ENCODE results near the gene DMPK. TPM values are rescaled to one million over a fixed set of nuclear protein-coding genes. Genes with fewer than 3 reads are reported as not detected.

DMPK gene
- total RNA-seq, 3 donors from 2014 or later, result 16.0 to 25.6 (median 24.5) TPM

DNA sequence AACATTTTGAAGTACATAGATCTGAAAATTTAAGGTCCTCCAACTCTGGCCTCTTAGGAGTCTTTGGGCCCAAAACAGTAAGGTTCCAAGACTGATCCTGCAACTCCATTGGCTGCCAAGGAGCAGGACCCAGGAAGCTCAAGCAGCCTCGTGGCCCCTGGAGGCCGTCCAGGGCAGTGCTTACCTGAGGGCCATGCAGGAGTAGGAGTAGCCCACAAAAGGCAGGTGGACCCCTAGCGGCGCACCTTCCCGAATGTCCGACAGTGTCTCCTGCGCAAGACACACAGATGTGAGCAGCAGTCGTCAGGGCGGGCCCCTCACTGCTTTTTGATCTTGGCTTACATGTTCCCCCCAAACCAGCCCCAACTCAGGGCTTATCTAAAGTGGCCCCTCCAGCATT is 7.5 kb downstream of the DMPK start:
- Histone ChIP-seq H3K36me3 (peaks cover 6% of the 10 kb centered on the region), H3K4me1 (no peaks in the 10 kb centered on the region), H3K4me3 (no peak overlapping the region), H3K9me3 (no peaks in the 10 kb centered on the region), H3K27me3 (no peaks in the 10 kb centered on the region), H3K27ac (no peak overlapping the region)
- no peak for DNase-seq (ENCODE audit: low spot score in 2 of 2)
- intact Hi-C loops (cut with DNase I; ENCODE audit: low total_unique reads), result no loop called here
- TF ChIP-seq, protein P1, sequence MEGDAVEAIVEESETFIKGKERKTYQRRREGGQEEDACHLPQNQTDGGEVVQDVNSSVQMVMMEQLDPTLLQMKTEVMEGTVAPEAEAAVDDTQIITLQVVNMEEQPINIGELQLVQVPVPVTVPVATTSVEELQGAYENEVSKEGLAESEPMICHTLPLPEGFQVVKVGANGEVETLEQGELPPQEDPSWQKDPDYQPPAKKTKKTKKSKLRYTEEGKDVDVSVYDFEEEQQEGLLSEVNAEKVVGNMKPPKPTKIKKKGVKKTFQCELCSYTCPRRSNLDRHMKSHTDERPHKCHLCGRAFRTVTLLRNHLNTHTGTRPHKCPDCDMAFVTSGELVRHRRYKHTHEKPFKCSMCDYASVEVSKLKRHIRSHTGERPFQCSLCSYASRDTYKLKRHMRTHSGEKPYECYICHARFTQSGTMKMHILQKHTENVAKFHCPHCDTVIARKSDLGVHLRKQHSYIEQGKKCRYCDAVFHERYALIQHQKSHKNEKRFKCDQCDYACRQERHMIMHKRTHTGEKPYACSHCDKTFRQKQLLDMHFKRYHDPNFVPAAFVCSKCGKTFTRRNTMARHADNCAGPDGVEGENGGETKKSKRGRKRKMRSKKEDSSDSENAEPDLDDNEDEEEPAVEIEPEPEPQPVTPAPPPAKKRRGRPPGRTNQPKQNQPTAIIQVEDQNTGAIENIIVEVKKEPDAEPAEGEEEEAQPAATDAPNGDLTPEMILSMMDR (IDR thresholded peaks at IDR 0.05), result no peak
- no peak for TF ChIP-seq POLR2AphosphoS5 (IDR thresholded peaks at IDR 0.05)

- H3K4me3 ChIP-seq, result no peak overlapping the region
- DNase-seq (ENCODE audit: low spot score in 2 of 2), result no peak
- H3K4me1 ChIP-seq, result no peaks in the 10 kb centered on the region
- TF ChIP-seq POLR2AphosphoS5 (IDR thresholded peaks at IDR 0.05) (no peak), POLR2A (IDR thresholded peaks at IDR 0.05) (no peak)
- TF ChIP-seq, protein P1 (IDR thresholded peaks at IDR 0.05), result no peak
- H3K36me3 ChIP-seq, result peaks cover 6% of the 10 kb centered on the region
- peak overlapping the region in 1 of 2 donors; percentile 13 for H3K27ac ChIP-seq
- H3K9me3 ChIP-seq, result no peaks in the 10 kb centered on the region
- no peaks in the 10 kb centered on the region for H3K27me3 ChIP-seq
- intact Hi-C loops (cut with DNase I; ENCODE audit: low total_unique reads), result no loop called here
Measured at GRCh38 chr19:45773384-45773783, 8.9 kb downstream of the DMPK start.

- intact Hi-C loops (cut with DNase I; ENCODE audit: low total_unique reads), result no loop called here
- Histone ChIP-seq H3K27me3 (no peaks in the 10 kb centered on the region), H3K9me3 (no peaks in the 10 kb centered on the region), H3K4me1 (no peaks in the 10 kb centered on the region), H3K4me3 (no peak overlapping the region), H3K27ac (peak overlapping the region in 1 of 2 donors; percentile 13), H3K36me3 (peaks cover 6% of the 10 kb centered on the region)
- no peak for DNase-seq (ENCODE audit: low spot score in 2 of 2)
- TF ChIP-seq POLR2A (IDR thresholded peaks at IDR 0.05), result no peak
- TF ChIP-seq, protein P1 (IDR thresholded peaks at IDR 0.05), result no peak
- no peak for TF ChIP-seq POLR2AphosphoS5 (IDR thresholded peaks at IDR 0.05)
Measured at GRCh38 chr19:45772912-45773311, 9.4 kb downstream of the DMPK start.

DNA sequence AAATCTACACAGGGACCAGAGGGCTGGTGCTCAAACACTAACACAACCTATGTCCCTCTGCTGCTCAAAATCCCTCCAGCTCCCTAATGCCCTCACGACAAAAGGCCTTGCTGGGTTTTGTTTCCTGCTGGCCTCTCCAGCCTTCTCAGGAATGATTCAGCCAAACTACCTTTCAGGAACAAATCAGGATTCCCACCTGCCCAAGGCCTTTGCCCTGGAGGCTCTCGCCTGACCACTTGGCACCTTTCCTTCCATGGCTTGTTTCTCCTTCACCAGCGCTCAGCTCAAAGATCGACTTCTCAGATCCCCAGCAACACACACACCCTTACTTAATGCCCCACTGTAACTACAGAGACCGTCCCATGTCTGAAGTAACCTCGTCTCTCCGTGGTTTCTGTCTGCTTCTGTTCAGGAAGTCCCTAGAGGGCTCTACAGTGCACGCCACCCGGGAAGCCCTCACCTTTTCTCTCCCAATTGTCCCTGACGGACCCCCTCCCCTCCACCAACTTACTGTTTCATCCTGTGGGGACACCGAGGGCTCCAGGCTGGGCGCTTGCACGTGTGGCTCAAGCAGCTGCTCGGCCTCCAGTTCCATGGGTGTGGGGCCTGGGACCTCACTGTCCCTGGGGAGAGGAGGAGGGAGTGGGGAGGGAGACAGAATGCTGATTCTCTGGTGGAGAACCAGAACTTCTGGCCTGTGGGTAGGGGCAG is 10.0 kb downstream of the DMPK start:
- Histone ChIP-seq H3K9me3 (no peaks in the 10 kb centered on the region), H3K27ac (no peak overlapping the region), H3K27me3 (no peaks in the 10 kb centered on the region), H3K36me3 (peaks cover 2% of the 10 kb centered on the region), H3K4me1 (no peaks in the 10 kb centered on the region), H3K4me3 (no peak overlapping the region)
- intact Hi-C loops (cut with DNase I; ENCODE audit: low total_unique reads), result no loop called here
- no peak for TF ChIP-seq POLR2AphosphoS5 (IDR thresholded peaks at IDR 0.05)
- TF ChIP-seq, protein P1 (IDR thresholded peaks at IDR 0.05), result no peak
- DNase-seq (ENCODE audit: low spot score in 2 of 2), result no peak

DNA sequence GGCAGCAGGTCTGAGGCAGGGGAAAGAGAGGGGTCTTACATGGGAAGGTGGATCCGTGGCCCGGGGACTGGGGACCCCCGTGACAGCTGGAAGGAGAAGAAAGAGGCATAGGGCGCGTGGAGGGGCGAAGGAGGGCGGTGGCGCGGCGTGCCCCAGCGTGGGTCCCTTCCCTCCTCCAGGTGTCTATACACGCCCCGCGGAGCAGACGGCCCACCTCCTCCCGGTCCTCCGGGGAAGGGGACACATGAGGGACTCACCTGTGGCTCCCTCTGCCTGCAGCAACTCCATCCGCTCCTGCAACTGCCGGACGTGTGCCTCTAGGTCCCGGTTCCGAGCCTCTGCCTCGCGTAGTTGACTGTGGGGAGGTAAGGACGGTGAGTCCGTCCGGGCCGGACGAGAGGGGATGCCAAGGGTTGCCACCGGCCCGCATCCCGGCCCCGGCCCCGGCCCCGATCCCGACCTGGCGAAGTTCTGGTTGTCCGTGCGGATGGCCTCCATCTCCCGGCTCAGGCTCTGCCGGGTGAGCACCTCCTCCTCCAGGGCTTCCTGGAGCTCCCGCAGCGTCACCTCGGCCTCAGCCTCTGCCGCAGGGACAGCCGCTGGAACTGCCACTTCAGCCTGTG is 10.9 kb downstream of the DMPK start:
- TF ChIP-seq POLR2AphosphoS5 (IDR thresholded peaks at IDR 0.05) (no peak), POLR2A (IDR thresholded peaks at IDR 0.05) (no peak)
- TF ChIP-seq, protein P1 (IDR thresholded peaks at IDR 0.05), result no peak
- H3K4me1 ChIP-seq, result peaks cover 0 to 5% of the 10 kb centered on the region in 2 donors
- no peak for DNase-seq (ENCODE audit: low spot score in 2 of 2)
- intact Hi-C loops (cut with DNase I; ENCODE audit: low total_unique reads), result no loop called here
- H3K36me3 ChIP-seq, result no peaks in the 10 kb centered on the region
- H3K27me3 ChIP-seq, result no peaks in the 10 kb centered on the region
- H3K27ac ChIP-seq, result peak overlapping the region; percentile 90 to 98
- H3K9me3 ChIP-seq, result no peaks in the 10 kb centered on the region
- H3K4me3 ChIP-seq, result peak overlapping the region in 2 of 3 donors; percentile 83 to 94

All from breast epithelium (tissue), 4 donors.